B cell (primary cell): Measurements from ENCODE around the gene AP3D1. TPM values are rescaled to one million over a fixed set of nuclear protein-coding genes. Genes with fewer than 3 reads are reported as not detected.

Experiments used
- ATAC-seq: fragments of 200-7000 bp; cut with Tn5 transposase; one replicate; pipeline ENCODE4 v1.10.0; 2021; ENCODE audit warnings: low read depth, mild to moderate bottlenecking, moderate number of reproducible peaks, moderate library complexity
- CTCF ChIA-PET: fragments of 350-600 bp; sonication (Branson Sonifier 250); formaldehyde crosslinking; loops from one replicate; lab custom pipeline; 2021; ENCODE audit warnings: antibody characterized with exemption, inconsistent platforms; lab: Charles Lee
- POLR2A ChIA-PET: fragments of 350-600 bp; sonication (Branson Sonifier 250); formaldehyde crosslinking; loops from one replicate; lab custom pipeline; 2021; ENCODE audit warnings: antibody characterized with exemption; lab: Charles Lee
- DNase-seq: peaks from one replicate; pipeline ENCODE4 v3.0.0; 2013
- H2AFZ ChIP-seq: 2 replicates; pipeline ENCODE4 v1.6.1; 2012; ENCODE audit warnings: mild to moderate bottlenecking, low read depth, low read length; ENCODE audit not compliant: insufficient read depth, poor library complexity, severe bottlenecking
- H3K27ac ChIP-seq, 2 donors: 1 replicate in 1 of 2; 2 replicates in 1 of 2; pipeline ENCODE4 v1.5.1; 2012 to 2013; ENCODE audit warnings: low read length in 2 of 2, mild to moderate bottlenecking in 2 of 2, moderate library complexity in 1 of 2
- H3K27me3 ChIP-seq, 4 experiments: fragments of 200-600 bp in 1 of 4; sonication (generic) in 1 of 4; replicated peaks in 1 of 4; 1 replicate in 2 of 4; 2 replicates in 2 of 4; pipeline versions ENCODE4 v1.6.1 to v1.7.0; 2013 to 2016; ENCODE audit warnings: low read length in 3 of 4, mild to moderate bottlenecking in 2 of 4, mixed read lengths in 1 of 4, moderate library complexity in 1 of 4; ENCODE audit not compliant: insufficient read depth in 4 of 4, control insufficient read depth in 3 of 4; ENCODE audit errors: control extremely low read depth in 1 of 4
- H3K36me3 ChIP-seq, 2 experiments: replicated peaks in 1 of 2; 1 replicate in 1 of 2; 2 replicates in 1 of 2; pipeline versions ENCODE4 v1.6.1 to v1.7.1; 2013; ENCODE audit warnings: low read length in 1 of 2; ENCODE audit not compliant: insufficient read depth in 2 of 2, control insufficient read depth in 1 of 2; ENCODE audit errors: control extremely low read depth in 1 of 2, extremely low read depth in 1 of 2
- H3K4me1 ChIP-seq, 2 donors: fragments of 200-600 bp in 1 of 2; sonication (generic) in 1 of 2; 1 replicate in 1 of 2; 2 replicates in 1 of 2; pipeline versions ENCODE4 v1.5.1 to v1.6.1; 2013 to 2017; ENCODE audit warnings: low read length in 2 of 2; ENCODE audit not compliant: control insufficient read depth in 2 of 2, insufficient read depth in 2 of 2
- H3K4me2 ChIP-seq: replicated peaks from 2 replicates; pipeline ENCODE3; 2012; ENCODE audit warnings: mild to moderate bottlenecking, low read depth, low read length; ENCODE audit not compliant: poor library complexity, severe bottlenecking
- H3K4me3 ChIP-seq, 5 experiments: fragments of 200-600 bp in 1 of 5; sonication (generic) in 1 of 5; 1 replicate in 3 of 5; 2 replicates in 2 of 5; pipeline versions ENCODE4 v1.5.1 to v1.7.0; 2011 to 2016; ENCODE audit warnings: low read length in 4 of 5, mild to moderate bottlenecking in 4 of 5, low read depth in 2 of 5, control low read depth in 1 of 5, moderate library complexity in 1 of 5; ENCODE audit not compliant: insufficient read depth in 1 of 5; ENCODE audit errors: control extremely low read depth in 1 of 5, extremely low read depth in 1 of 5
- H3K79me2 ChIP-seq: fragments of 200-600 bp; sonication (generic); one replicate; pipeline ENCODE4 v1.6.0; 2016; ENCODE audit warnings: low read length; ENCODE audit not compliant: control insufficient read depth, insufficient read depth
- H3K9ac ChIP-seq: fragments of 200-600 bp; sonication (generic); 2 replicates; pipeline ENCODE4 v1.6.1; 2017; ENCODE audit warnings: mild to moderate bottlenecking, low read length, moderate library complexity
- H3K9me3 ChIP-seq, 3 donors: one replicate each; pipeline versions ENCODE4 v1.6.1 to v1.7.1; 2013; ENCODE audit warnings: low read length in 2 of 3; ENCODE audit not compliant: control insufficient read depth in 2 of 3, insufficient read depth in 1 of 3; ENCODE audit errors: control extremely low read depth in 1 of 3
- H4K20me1 ChIP-seq: 2 replicates; pipeline ENCODE4 v1.6.0; 2012; ENCODE audit warnings: mild to moderate bottlenecking, low read length; ENCODE audit not compliant: insufficient read depth, control insufficient read depth, poor library complexity, severe bottlenecking
- H3K27ac Mint-ChIP-seq: one replicate; pipeline ENCODE4 v1.8.0; 2021; ENCODE audit warnings: mixed read lengths
- H3K27me3 Mint-ChIP-seq: one replicate; pipeline ENCODE4 v1.8.0; 2021; ENCODE audit warnings: mixed read lengths
- H3K4me1 Mint-ChIP-seq: one replicate; pipeline ENCODE4 v1.8.0; 2021; ENCODE audit warnings: mixed read lengths
- H3K4me3 Mint-ChIP-seq: one replicate; pipeline ENCODE4 v1.8.0; 2021; ENCODE audit warnings: mixed read lengths
- H3K9me3 Mint-ChIP-seq: one replicate; pipeline ENCODE4 v1.8.0; 2022; ENCODE audit warnings: mixed read lengths; ENCODE audit not compliant: insufficient read depth
- EZH2 ChIP-seq: IDR thresholded peaks from 2 replicates; pipeline ENCODE4 v1.6.1; 2012; ENCODE audit warnings: borderline replicate concordance, low read depth, mild to moderate bottlenecking, moderate library complexity, low read length; ENCODE audit not compliant: insufficient read depth, poor library complexity, severe bottlenecking
- WGBS: methylation state at CpG from one replicate; pipeline ENCODE4 v1.1.5; 2013; ENCODE audit warnings: missing lambda C conversion rate; ENCODE audit not compliant: insufficient coverage; 5-methylcytosine and 5-hydroxymethylcytosine counted together
- intact Hi-C: fragments of 100-400 bp; cut with micrococcal nuclease; formaldehyde crosslinking; loops from one replicate; pipeline ENCODE4 v1.10.0; 2022
- polyA plus RNA-seq: library from polyadenylated mRNA; depleted of rRNA; stranded (reverse); fragments of >200 nt; gene quantifications from 2 replicates; pipeline ENCODE4 v1.2.3, GENCODE V29; 2012
- total RNA-seq, 2 donors: library from RNA; stranded (reverse); fragments of 120-200 nt in 1 of 2; gene quantifications; 1 replicate in 1 of 2; 2 replicates in 1 of 2; pipeline versions ENCODE4 v1.2.3 to v1.2.4, GENCODE V29; 2013 to 2022
- TF ChIP-seq, protein P1 (sequence below): fragments of 200-600 bp; IDR thresholded peaks from one replicate; pipeline ENCODE4 v1.8.0; 2022; ENCODE audit warnings: antibody characterized with exemption, mild to moderate bottlenecking

Gene AP3D1
- total and polyA plus RNA-seq, 2 donors (not counting 1 experiment from before 2014, with no cell fraction given), result 96.4 to 114 TPM

DNA sequence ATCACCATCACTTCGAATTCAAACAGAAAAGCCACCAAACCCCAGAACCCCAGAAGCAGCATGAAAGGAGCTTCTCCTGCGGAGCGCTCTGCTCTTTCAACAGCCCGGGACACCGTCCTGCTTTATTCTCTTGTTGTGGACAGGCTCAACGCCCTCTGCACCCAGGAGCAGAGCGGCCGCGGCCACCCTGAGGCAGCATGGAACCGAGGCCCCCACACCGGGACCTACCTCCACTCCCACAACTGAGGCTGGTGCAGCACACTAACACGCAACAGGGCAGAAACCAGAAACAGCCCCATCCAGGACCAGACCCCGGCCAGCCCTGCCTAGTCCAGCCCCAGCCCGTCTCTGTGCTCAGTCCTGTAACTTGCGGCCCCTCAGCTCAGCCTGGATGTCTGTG, 7.2 kb downstream of the AP3D1 start:
- Mint-ChIP-seq H3K27ac (no peak overlapping the region), H3K4me3 (no peak overlapping the region), H3K27me3 (no peaks in the 10 kb centered on the region), H3K9me3 (no peaks in the 10 kb centered on the region), H3K4me1 (peaks cover 29% of the 10 kb centered on the region)
- intact Hi-C loops, result no loop called here
- H3K9me3 ChIP-seq, result no peaks in the 10 kb centered on the region
- no peaks in the 10 kb centered on the region for H3K27me3 ChIP-seq
- H3K27ac ChIP-seq, result no peak overlapping the region
- ATAC-seq (no peak), DNase-seq (no peak)
- no peak overlapping the region for H3K4me2 ChIP-seq
- H4K20me1 ChIP-seq, result peaks cover 84% of the 10 kb centered on the region
- peaks cover 0 to 12% of the 10 kb centered on the region in 2 donors for H3K4me1 ChIP-seq
- no peak overlapping the region for H2AFZ ChIP-seq
- TF ChIP-seq, protein P1, sequence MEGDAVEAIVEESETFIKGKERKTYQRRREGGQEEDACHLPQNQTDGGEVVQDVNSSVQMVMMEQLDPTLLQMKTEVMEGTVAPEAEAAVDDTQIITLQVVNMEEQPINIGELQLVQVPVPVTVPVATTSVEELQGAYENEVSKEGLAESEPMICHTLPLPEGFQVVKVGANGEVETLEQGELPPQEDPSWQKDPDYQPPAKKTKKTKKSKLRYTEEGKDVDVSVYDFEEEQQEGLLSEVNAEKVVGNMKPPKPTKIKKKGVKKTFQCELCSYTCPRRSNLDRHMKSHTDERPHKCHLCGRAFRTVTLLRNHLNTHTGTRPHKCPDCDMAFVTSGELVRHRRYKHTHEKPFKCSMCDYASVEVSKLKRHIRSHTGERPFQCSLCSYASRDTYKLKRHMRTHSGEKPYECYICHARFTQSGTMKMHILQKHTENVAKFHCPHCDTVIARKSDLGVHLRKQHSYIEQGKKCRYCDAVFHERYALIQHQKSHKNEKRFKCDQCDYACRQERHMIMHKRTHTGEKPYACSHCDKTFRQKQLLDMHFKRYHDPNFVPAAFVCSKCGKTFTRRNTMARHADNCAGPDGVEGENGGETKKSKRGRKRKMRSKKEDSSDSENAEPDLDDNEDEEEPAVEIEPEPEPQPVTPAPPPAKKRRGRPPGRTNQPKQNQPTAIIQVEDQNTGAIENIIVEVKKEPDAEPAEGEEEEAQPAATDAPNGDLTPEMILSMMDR, result no peak
- TF ChIP-seq EZH2, result no peak
- ChIA-PET CTCF (no interaction called here), POLR2A (interaction anchor here (0.7 kb wide), 1 partner anchor 12 kb away, joined by 3 read pairs; no protein-coding TSS in a partner anchor)
- H3K9ac ChIP-seq, result no peak overlapping the region
- no peak overlapping the region for H3K4me3 ChIP-seq
- 98% methylated on average over 14 of the region's 15 CpGs for WGBS
- peaks cover 99% of the 10 kb centered on the region for H3K79me2 ChIP-seq
- peaks cover 0 to 12% of the 10 kb centered on the region in 2 experiments for H3K36me3 ChIP-seq

DNA sequence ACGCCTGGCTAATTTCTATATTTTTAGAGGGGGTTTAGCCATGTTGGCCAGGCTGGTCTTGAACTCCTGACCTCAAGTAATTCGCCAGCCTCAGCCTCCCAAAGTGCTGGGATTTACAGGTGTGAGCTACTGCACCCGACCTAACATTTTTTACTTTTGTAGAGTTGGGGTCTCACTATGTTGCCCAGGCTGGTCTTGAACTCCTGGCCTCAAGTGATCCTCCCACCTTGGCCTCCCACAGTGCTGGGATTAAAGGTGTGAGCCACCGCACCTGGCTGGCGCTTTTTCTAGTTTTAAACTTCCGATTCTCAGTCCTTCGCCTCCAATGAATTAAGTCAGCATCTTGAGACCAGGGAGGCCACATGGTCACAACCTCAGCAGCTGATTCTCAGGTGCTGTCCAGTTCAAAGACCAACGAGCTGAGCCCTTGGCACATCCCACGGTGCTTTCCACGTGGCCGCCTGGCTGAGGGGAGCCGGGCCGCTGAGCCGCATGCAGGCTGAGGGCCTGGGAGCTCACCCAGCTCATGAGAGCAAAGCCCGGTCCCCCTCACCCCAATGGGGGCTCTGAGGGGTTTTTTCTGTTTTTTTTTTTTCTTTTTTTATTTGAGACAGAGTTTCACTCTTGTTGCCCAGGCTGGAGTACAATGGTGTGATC, 9.1 kb downstream of the AP3D1 start:
- WGBS, result 98% methylated on average over 8 of the region's 15 CpGs

More for the DNA sequence above, 9.1 kb downstream of the AP3D1 start:
- no peak overlapping the region for H3K27ac Mint-ChIP-seq
- Histone ChIP-seq H3K9me3 (no peaks in the 10 kb centered on the region), H4K20me1 (peaks cover 95% of the 10 kb centered on the region), H3K4me2 (no peak overlapping the region), H3K4me1 (peaks cover 0 to 4% of the 10 kb centered on the region in 2 donors), H3K9ac (no peak overlapping the region), H3K27ac (no peak overlapping the region), H2AFZ (no peak overlapping the region), H3K4me3 (no peak overlapping the region), H3K79me2 (peaks cover 100% of the 10 kb centered on the region), H3K36me3 (peaks cover 0 to 24% of the 10 kb centered on the region in 2 experiments), H3K27me3 (no peaks in the 10 kb centered on the region)
- ChIA-PET POLR2A (interaction anchor here (0.6 kb wide), 1 partner anchor 245 kb away, joined by 3 read pairs; no protein-coding TSS in a partner anchor), CTCF (interaction anchor here (0.5 to 1.6 kb wide), 3 partner anchors 10 to 1139 kb away, joined by 3 to 4 read pairs (median 3); no protein-coding TSS in a partner anchor)
- peaks cover 20% of the 10 kb centered on the region for H3K4me1 Mint-ChIP-seq
- TF ChIP-seq EZH2, result no peak
- TF ChIP-seq, protein P1, result no peak
- intact Hi-C loops, result no loop called here
- no peak overlapping the region for H3K4me3 Mint-ChIP-seq
- no peaks in the 10 kb centered on the region for H3K9me3 Mint-ChIP-seq
- DNase-seq, result no peak
- no peak for ATAC-seq
- no peaks in the 10 kb centered on the region for H3K27me3 Mint-ChIP-seq
